HCT116 (cell line): ENCODE data around the gene IQCB1. TPM values are rescaled to one million over a fixed set of nuclear protein-coding genes. Genes with fewer than 3 reads are reported as not detected.

Source experiments
- ATAC-seq: fragments of 200-7000 bp; cut with Tn5 transposase; 2 replicates; pipeline ENCODE4 v1.9.1; 2020; ENCODE audit warnings: mild to moderate bottlenecking, moderate library complexity
- BruUV-seq: library from RNA; stranded (reverse); fragments of 400-500 nt; replicated peaks from 2 replicates; lab custom pipeline; 2021; lab: Mats Ljungman, UMichigan
- CTCF ChIA-PET: fragments of 300-600 bp; sonication (Branson Sonifier 250); formaldehyde crosslinking; loops from one replicate; lab custom pipeline; 2021; ENCODE audit warnings: antibody characterized with exemption; lab: Charles Lee
- POLR2A ChIA-PET: fragments of 300-600, 350-600 bp; sonication (Branson Sonifier 250); formaldehyde crosslinking; loops from one replicate; lab custom pipeline; 2021; ENCODE audit warnings: antibody characterized with exemption; lab: Charles Lee
- RAD21 ChIA-PET, 2 experiments: fragments of 300-600 bp; sonication (Branson Sonifier 250); formaldehyde crosslinking; loops; one replicate each; lab custom pipeline; 2023; ENCODE audit warnings: low total read pairs in 2 of 2; ENCODE audit not compliant: uncharacterized antibody in 2 of 2, unreplicated experiment in 2 of 2, low non-redundant PET in 1 of 2; lab: Charles Lee
- DNase-seq: peaks from one replicate; pipeline ENCODE4 v3.0.0-alpha.2; 2010; ENCODE audit warnings: low read depth, low spot score
- H2AFZ ChIP-seq: fragments of 200-600 bp; shearing (Covaris generic), sonication (generic); 2 replicates; pipeline ENCODE4 v1.6.1; 2017; ENCODE audit warnings: low read depth, mixed run types, mixed read lengths, antibody characterized with exemption, low read length; ENCODE audit not compliant: poor library complexity, severe bottlenecking
- H3K27ac ChIP-seq: 2 replicates; pipeline ENCODE4 v1.5.1; 2012; ENCODE audit warnings: low read depth, low read length
- H3K27me3 ChIP-seq: fragments of 200-600 bp; sonication (generic); 2 replicates; pipeline ENCODE4 v1.6.1; 2016; ENCODE audit warnings: mixed run types, low read length, mixed read lengths; ENCODE audit not compliant: insufficient read depth
- H3K36me3 ChIP-seq, 2 experiments: fragments of 200-500 bp in 1 of 2; fragments of 200-600 bp in 1 of 2; sonication (Bioruptor generic) in 1 of 2; sonication (generic) in 1 of 2; 2 replicates each; pipeline versions ENCODE4 v1.5.1 to v1.6.1; 2014 to 2016; ENCODE audit warnings: low read length in 2 of 2, inconsistent platforms in 1 of 2, mixed read lengths in 1 of 2, mixed run types in 1 of 2; ENCODE audit not compliant: insufficient read depth in 2 of 2, control insufficient read depth in 1 of 2
- H3K4me1 ChIP-seq, 2 experiments: fragments of 200-600 bp in 1 of 2; sonication (generic) in 1 of 2; 2 replicates each; pipeline versions ENCODE4 v1.5.1 to v1.6.1; 2012 to 2017; ENCODE audit warnings: low read length in 2 of 2, inconsistent platforms in 1 of 2, mild to moderate bottlenecking in 1 of 2, mixed read lengths in 1 of 2, mixed run types in 1 of 2, moderate library complexity in 1 of 2; ENCODE audit not compliant: insufficient read depth in 2 of 2, control insufficient read depth in 1 of 2
- H3K4me2 ChIP-seq: fragments of 200-600 bp; sonication (generic); 2 replicates; pipeline ENCODE4 v1.6.1; 2017; ENCODE audit warnings: mixed run types, low read length, mixed read lengths
- H3K4me3 ChIP-seq, 2 experiments: fragments of 200-600 bp in 1 of 2; sonication (generic) in 1 of 2; replicated peaks in 1 of 2; 2 replicates each; pipeline ENCODE4 v1.5.1; 2011 to 2016; ENCODE audit warnings: low read length in 2 of 2, control low read depth in 1 of 2, low read depth in 1 of 2, mild to moderate bottlenecking in 1 of 2, mixed read lengths in 1 of 2, mixed run types in 1 of 2
- H3K79me2 ChIP-seq: fragments of 200-600 bp; sonication (generic); 2 replicates; pipeline ENCODE4 v1.6.1; 2017; ENCODE audit warnings: mild to moderate bottlenecking, mixed run types, low read length, moderate library complexity, mixed read lengths; ENCODE audit not compliant: insufficient read depth
- H3K9ac ChIP-seq: fragments of 200-600 bp; sonication (generic); 2 replicates; pipeline ENCODE4 v1.6.1; 2016; ENCODE audit warnings: low read length, mixed read lengths
- H3K9me2 ChIP-seq: fragments of 200-600 bp; sonication (generic), shearing (Covaris generic); 2 replicates; pipeline ENCODE4 v1.6.1; 2017; ENCODE audit warnings: mixed run types, mild to moderate bottlenecking, moderate library complexity; ENCODE audit not compliant: insufficient read depth
- H3K9me3 ChIP-seq, 2 experiments: fragments of 200-500 bp in 1 of 2; fragments of 200-600 bp in 1 of 2; sonication (Bioruptor generic) in 1 of 2; sonication (generic) in 1 of 2; 2 replicates each; pipeline ENCODE4 v1.6.1; 2014 to 2017; ENCODE audit warnings: low read length in 2 of 2, mixed read lengths in 2 of 2, inconsistent platforms in 1 of 2, low read depth in 1 of 2, mild to moderate bottlenecking in 1 of 2, mixed run types in 1 of 2, moderate library complexity in 1 of 2; ENCODE audit not compliant: control insufficient read depth in 1 of 2, insufficient read depth in 1 of 2
- H4K20me1 ChIP-seq: fragments of 200-600 bp; sonication (generic), shearing (Covaris generic); 2 replicates; pipeline ENCODE4 v1.6.1; 2017; ENCODE audit warnings: mixed run types, mild to moderate bottlenecking, moderate library complexity; ENCODE audit not compliant: insufficient read depth
- CEBPB ChIP-seq: IDR thresholded peaks from 2 replicates; pipeline ENCODE4 v1.6.1; 2012; ENCODE audit warnings: low read depth
- EGR1 ChIP-seq: IDR thresholded peaks from 2 replicates; pipeline ENCODE4 v1.6.1; 2012; ENCODE audit warnings: low read depth
- EZH2 ChIP-seq: fragments of 200-600 bp; sonication (generic); IDR thresholded peaks from 2 replicates; pipeline ENCODE4 v1.6.1; 2017; ENCODE audit warnings: antibody characterized with exemption, mixed run types
- JUND ChIP-seq: IDR thresholded peaks from 2 replicates; pipeline ENCODE4 v1.6.1; 2012
- MAX ChIP-seq: IDR thresholded peaks from 2 replicates; pipeline ENCODE4 v1.6.1; 2012
- POLR2A ChIP-seq: IDR thresholded peaks from 2 replicates; pipeline ENCODE4 v1.7.0; 2011; ENCODE audit warnings: borderline replicate concordance; ENCODE audit not compliant: insufficient read depth, insufficient read length; ENCODE audit errors: extremely low read depth
- POLR2AphosphoS5 ChIP-seq: IDR thresholded peaks from 2 replicates; pipeline ENCODE4 v1.6.1; 2011; ENCODE audit warnings: mild to moderate bottlenecking, low read depth, low read length, moderate library complexity
- REST ChIP-seq: IDR thresholded peaks from 2 replicates; pipeline ENCODE4 v1.6.1; 2012; ENCODE audit warnings: low read depth
- TCF7L2 ChIP-seq: IDR thresholded peaks from 2 replicates; pipeline ENCODE4 v1.7.0; 2011; ENCODE audit warnings: borderline replicate concordance, inconsistent platforms; ENCODE audit not compliant: insufficient read depth, insufficient read length; ENCODE audit errors: extremely low read depth
- ZFX ChIP-seq: fragments of 450-650 bp; IDR thresholded peaks from 2 replicates; pipeline ENCODE4 v1.6.1; 2017
- ZNF274 ChIP-seq: fragments of 200-500 bp; sonication (Bioruptor generic); IDR thresholded peaks from 2 replicates; pipeline ENCODE4 v1.6.1; 2014; ENCODE audit warnings: mild to moderate bottlenecking, low read depth, low read length, inconsistent platforms
- intact Hi-C: fragments of 100-400 bp; cut with micrococcal nuclease; formaldehyde crosslinking; loops from 2 replicates; pipeline ENCODE4 v1.10.0; 2022
- total RNA-seq: library from RNA; stranded (reverse); gene quantifications from one replicate; pipeline ENCODE4 v1.2.1, GENCODE V29; 2021; ENCODE audit not compliant: unreplicated experiment
- TF ChIP-seq, protein P1 (sequence below), 3 experiments: fragments of 200-600 bp in 1 of 3; sonication (generic) in 1 of 3; IDR thresholded peaks in 2 of 3; conservative IDR thresholded peaks in 1 of 3; 2 replicates each; pipeline ENCODE4 v1.5.1; 2012 to 2017; ENCODE audit warnings: low read depth in 2 of 3, low read length in 2 of 3, antibody characterized with exemption in 1 of 3, borderline replicate concordance in 1 of 3, control low read depth in 1 of 3, mild to moderate bottlenecking in 1 of 3, mixed read lengths in 1 of 3, mixed run types in 1 of 3, moderate library complexity in 1 of 3; ENCODE audit not compliant: insufficient read depth in 1 of 3
- TF ChIP-seq, protein P2 (sequence below): IDR thresholded peaks from 2 replicates; pipeline ENCODE4 v1.6.1; 2012

The IQCB1 gene
- total RNA-seq, 1 experiment from 2014 or later: 22.2 TPM

- BruUV-seq: no TSS peak
- Histone ChIP-seq H3K9me3 (no peaks in the 10 kb centered on the region), H3K4me3 (no peak overlapping the region), H3K27me3 (no peaks in the 10 kb centered on the region), H3K36me3 (no peaks in the 10 kb centered on the region), H3K27ac (no peak overlapping the region), H2AFZ (no peak overlapping the region), H3K9me2 (no peaks in the 10 kb centered on the region), H3K9ac (no peak overlapping the region), H3K4me1 (no peaks in the 10 kb centered on the region), H3K4me2 (no peak overlapping the region), H3K79me2 (no peaks in the 10 kb centered on the region), H4K20me1 (no peaks in the 10 kb centered on the region)
- ChIA-PET CTCF (no interaction called here), RAD21 (no interaction called here), POLR2A (no interaction called here)
- intact Hi-C loops: loop anchor here (10.0 kb wide), 1 partner anchor 376 kb away; no protein-coding TSS in a partner anchor
- no peak for DNase-seq
- TF ChIP-seq ZNF274: no peak
- TF ChIP-seq, protein P1, sequence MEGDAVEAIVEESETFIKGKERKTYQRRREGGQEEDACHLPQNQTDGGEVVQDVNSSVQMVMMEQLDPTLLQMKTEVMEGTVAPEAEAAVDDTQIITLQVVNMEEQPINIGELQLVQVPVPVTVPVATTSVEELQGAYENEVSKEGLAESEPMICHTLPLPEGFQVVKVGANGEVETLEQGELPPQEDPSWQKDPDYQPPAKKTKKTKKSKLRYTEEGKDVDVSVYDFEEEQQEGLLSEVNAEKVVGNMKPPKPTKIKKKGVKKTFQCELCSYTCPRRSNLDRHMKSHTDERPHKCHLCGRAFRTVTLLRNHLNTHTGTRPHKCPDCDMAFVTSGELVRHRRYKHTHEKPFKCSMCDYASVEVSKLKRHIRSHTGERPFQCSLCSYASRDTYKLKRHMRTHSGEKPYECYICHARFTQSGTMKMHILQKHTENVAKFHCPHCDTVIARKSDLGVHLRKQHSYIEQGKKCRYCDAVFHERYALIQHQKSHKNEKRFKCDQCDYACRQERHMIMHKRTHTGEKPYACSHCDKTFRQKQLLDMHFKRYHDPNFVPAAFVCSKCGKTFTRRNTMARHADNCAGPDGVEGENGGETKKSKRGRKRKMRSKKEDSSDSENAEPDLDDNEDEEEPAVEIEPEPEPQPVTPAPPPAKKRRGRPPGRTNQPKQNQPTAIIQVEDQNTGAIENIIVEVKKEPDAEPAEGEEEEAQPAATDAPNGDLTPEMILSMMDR (IDR thresholded peaks at IDR 0.05 in 2 of 3, conservative IDR thresholded peaks at IDR 0.05 in 1 of 3; ENCODE audit: borderline replicate concordance in 1 of 3, insufficient read depth in 1 of 3, low read depth in 2 of 3, low read length in 2 of 3): no peak
- TF ChIP-seq JUND: no peak
- no peak for TF ChIP-seq MAX
- TF ChIP-seq EGR1: no peak
- TF ChIP-seq TCF7L2: no peak
- TF ChIP-seq, protein P2, sequence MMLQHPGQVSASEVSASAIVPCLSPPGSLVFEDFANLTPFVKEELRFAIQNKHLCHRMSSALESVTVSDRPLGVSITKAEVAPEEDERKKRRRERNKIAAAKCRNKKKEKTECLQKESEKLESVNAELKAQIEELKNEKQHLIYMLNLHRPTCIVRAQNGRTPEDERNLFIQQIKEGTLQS: no peak
- no peak for TF ChIP-seq ZFX
- TF ChIP-seq EZH2: no peak
- TF ChIP-seq POLR2A: no peak
- no peak for TF ChIP-seq REST
- no peak for TF ChIP-seq POLR2AphosphoS5
- no peak for TF ChIP-seq CEBPB
- no peak for ATAC-seq
These were observed 43.6 kb upstream of the IQCB1 start for GRCh38 chr3:121878411-121878810.
